Heart left ventricle (tissue), 13 donors: Measurements from ENCODE around the gene PIK3R2.

Source experiments
- CTCF ChIP-seq, 12 donors: fragments of 200-600 bp; sonication (generic) in 4 of 12; IDR thresholded peaks; one replicate each; pipeline versions ENCODE4 v1.5.0 to v1.8.0; 2018 to 2022; ENCODE audit warnings: antibody characterized with exemption in 12 of 12, mild to moderate bottlenecking in 5 of 12
- POLR2A ChIP-seq, 2 donors: fragments of 450-650 bp; IDR thresholded peaks; one replicate each; pipeline ENCODE4 v1.6.1; 2017; ENCODE audit warnings: antibody characterized with exemption in 2 of 2, mild to moderate bottlenecking in 2 of 2, moderate library complexity in 2 of 2
- donor health status: ischemic (EF 13 %, LVEDD 7.1; RV severe dilation, severe dysfunction).
- donor health status: DM: no; HTN: yes; CAD: no.
- donor health status: DM: no; HTN: no; CAD: no.
- donor health status: ischemic (EF 25% LVEDD 6.9; RV normal size, moderate dysfunction).
- donor health status: ischemic (EF 25% LVEDD 5.7; RV mildly dilated, moderate dysfunction).
- donor health status: ischemic (EF 35%, LVEDD 5.7; RV mildly dilated, moderate dysfunction).
- donor health status: nonischemic (EF 11% LVEDD 7.7; RV severe dilation, severe dysfunction).
- donor health status: DM: yes; HTN: yes; CAD: no.
- donor health status: PGD.
- donor health status: ischemic (EF 29% LVEDD 5.4; RV normal size, mild dysfunction).
- donor health status: nonischemic (EF 23%, LVEDD 6.1; RV moderate dilation, normal function).

DNA sequence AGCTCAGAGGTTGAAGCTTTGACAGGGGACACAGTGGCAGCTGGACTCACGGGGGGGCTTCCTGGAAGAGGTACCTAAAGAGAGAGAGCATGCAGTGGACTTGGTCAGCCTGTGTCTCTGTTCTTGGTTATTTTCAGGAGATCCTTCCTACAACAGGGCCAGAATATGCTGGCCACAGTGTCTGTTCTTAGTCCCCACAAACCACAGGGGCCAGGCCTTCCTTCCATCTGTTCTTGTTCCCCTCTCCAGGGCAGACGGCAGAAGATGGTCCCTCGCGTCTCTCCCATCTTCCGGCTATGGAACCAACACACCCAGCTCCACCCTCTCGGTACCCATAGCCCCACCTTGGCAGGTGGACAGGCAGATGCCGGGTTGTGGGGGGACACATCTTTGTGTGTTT lies 30.5 kb upstream of the PIK3R2 start:
- no peak for TF ChIP-seq POLR2A (IDR thresholded peaks at IDR 0.05)
- TF ChIP-seq CTCF (IDR thresholded peaks at IDR 0.05), result no peak
